ENCODE measurements around the gene NHERF2.
"Not testable (repeated sequence)": the region's sequence is repeated elsewhere in the genome, so short reads cannot be mapped to it uniquely, and the experiment has no call there.

The NHERF2 gene

GRCh38 chr16:2004795-2005517 lies 21.7 kb upstream of the NHERF2 start:
- DNase-seq (ENCODE audit: extremely low read depth in 1 of 2, low read depth in 1 of 2) = no peak

GRCh38 chr16:2005646-2006045 lies 21.1 kb upstream of the NHERF2 start:
- DNase-seq (ENCODE audit: extremely low read depth in 1 of 2, low read depth in 1 of 2) = no peak

- DNase-seq (ENCODE audit: extremely low read depth in 1 of 2, low read depth in 1 of 2) = no peak
These were observed 20.4 kb upstream of the NHERF2 start for GRCh38 chr16:2006317-2006716.

DNA sequence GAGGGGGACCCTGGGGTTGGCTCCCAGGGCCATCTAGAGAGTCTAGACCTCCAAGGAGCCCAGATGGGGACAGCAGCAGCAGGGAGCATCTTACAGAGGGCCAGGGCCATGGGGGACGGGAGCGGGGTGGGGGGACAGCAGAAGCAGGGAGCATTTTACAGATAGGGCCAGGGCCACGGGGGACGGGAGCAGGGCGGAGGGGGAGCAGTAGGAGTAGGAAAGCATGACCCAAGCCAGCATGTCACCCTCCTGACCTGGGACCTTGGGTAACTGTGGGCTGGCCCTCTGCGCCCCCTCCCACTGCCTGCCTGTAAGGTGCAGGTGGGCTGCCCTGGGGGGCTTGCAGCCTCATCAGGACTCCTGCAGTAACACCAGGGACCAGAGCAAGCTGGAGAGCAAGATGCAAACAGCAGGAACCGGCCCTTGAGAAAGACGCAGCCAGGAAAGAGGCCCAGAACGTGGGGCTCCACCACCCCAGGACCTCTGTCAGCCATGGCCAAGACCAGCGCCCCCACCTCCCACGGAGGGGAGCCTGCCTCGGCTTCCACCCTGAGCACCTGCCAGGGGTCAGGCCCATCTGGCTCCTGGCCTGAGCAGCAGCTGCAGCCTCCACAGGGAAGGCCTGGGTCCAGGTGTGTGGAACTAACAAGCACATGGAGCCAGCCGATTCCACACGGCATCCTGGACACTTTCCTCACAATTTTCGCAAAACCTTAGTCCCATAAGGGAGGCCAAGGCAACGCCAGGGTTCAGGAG lies 19.4 kb upstream of the NHERF2 start:
- no peak for DNase-seq (ENCODE audit: extremely low read depth in 1 of 2, low read depth in 1 of 2)

- DNase-seq (ENCODE audit: extremely low read depth in 1 of 2, low read depth in 1 of 2) = no peak
These were observed 18.6 kb upstream of the NHERF2 start for GRCh38 chr16:2008009-2008526.

- DNase-seq (ENCODE audit: extremely low read depth in 1 of 2, low read depth in 1 of 2) = no peak
These were observed 18.0 kb upstream of the NHERF2 start for GRCh38 chr16:2008631-2009163.

DNA sequence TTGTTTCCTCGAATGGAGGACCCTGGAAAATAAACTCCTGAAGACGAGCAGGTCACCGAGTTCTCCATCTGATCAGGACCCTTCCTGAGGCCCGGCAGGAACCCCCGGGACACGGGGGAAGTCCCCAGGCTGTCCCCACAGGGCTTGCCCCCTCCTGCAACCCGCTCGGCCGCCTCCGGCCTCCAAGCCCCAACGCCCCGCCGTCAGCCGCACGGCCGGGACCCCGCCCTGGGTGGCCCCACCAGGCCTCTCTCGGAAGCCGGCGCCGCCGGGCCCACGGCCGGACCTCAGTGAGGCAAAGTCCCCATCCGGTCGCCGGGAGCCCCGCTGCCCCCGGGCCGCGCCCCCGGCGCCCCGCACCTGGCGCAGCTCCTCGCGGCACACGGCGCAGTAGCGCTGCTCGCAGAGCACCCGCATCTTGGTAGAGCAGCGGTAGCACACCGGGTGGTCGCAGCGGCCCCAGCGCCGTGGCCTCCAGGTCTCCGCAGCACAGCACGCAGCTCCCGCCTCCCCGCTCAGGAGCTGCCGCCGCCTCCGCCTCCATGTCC lies 17.5 kb upstream of the NHERF2 start:
- no peak for DNase-seq (ENCODE audit: extremely low read depth in 1 of 2, low read depth in 1 of 2)

DNA sequence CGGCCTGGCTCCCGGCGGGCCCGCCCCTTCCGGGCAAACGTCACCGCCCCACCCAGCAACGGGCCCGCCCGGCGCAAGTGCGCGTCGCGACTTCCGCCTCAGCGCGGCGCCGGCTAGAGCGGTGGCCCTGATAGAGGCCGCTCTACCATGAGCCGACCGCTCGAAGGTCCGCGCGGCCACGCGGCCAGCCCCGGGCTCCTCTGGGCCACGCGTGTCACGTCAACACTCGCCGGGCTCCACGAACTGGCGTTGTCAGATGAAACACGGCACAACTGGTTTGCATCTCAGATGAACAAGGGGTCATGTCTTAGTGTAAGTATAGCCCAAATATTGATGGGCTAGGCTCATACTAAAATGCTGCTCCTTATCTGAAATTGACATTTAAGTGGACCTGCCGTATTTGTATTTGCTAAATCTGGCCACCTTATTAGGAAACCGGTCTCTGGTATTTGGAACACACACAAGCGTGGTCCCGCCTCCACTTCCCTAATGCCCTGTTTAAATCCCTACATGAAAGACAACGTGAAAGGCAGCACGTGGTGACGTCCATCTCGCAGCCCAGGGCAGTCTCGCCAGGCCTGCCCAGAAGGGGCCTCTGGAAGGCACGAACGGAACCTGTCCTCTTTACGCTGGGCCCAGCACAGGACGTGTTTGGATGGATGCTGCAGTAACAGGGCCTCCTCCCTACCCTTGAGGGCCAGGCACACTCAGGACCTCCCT lies 16.8 kb upstream of the NHERF2 start, which contains the start of gene ZNF598:
Gene ZNF598 (minus strand): TSS at position 31 of the 720 bp plus-strand sequence.
- DNase-seq (ENCODE audit: extremely low read depth in 1 of 2, low read depth in 1 of 2) = peak in 1 of 2 donors; percentile 69

GRCh38 chr16:2011726-2012125 lies 15.0 kb upstream of the NHERF2 start:
- DNase-seq (ENCODE audit: extremely low read depth in 1 of 2, low read depth in 1 of 2) = not testable (repeated sequence)

DNA sequence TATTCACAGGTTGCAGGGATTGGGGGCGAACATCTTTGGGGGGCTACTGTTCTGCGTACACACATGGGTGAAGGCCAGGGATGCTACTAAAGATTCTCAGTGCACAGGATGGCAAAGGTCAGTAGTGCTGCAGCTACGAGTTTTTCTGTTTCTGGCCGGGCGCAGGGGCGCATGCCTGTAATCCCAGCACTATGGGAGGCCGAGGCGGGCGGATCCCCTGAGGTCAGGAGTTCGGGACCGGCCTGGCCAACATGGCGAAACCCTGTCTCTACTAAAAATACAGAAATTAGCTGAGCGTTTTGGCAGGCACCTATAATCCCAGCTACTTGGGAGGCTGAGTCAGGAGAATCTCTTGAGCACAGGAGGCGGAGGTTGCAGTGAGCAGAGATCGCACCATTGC lies 13.2 kb upstream of the NHERF2 start:
- DNase-seq (ENCODE audit: extremely low read depth in 1 of 2, low read depth in 1 of 2) = no peak

GRCh38 chr16:2015117-2015946 lies 11.4 kb upstream of the NHERF2 start:
- no peak for DNase-seq (ENCODE audit: extremely low read depth in 1 of 2, low read depth in 1 of 2)

GRCh38 chr16:2015947-2016208 lies 10.8 kb upstream of the NHERF2 start:
- no peak for DNase-seq (ENCODE audit: extremely low read depth in 1 of 2, low read depth in 1 of 2)

- DNase-seq (ENCODE audit: extremely low read depth in 1 of 2, low read depth in 1 of 2) = no peak
These were observed 10.2 kb upstream of the NHERF2 start for GRCh38 chr16:2016407-2016922.

DNA sequence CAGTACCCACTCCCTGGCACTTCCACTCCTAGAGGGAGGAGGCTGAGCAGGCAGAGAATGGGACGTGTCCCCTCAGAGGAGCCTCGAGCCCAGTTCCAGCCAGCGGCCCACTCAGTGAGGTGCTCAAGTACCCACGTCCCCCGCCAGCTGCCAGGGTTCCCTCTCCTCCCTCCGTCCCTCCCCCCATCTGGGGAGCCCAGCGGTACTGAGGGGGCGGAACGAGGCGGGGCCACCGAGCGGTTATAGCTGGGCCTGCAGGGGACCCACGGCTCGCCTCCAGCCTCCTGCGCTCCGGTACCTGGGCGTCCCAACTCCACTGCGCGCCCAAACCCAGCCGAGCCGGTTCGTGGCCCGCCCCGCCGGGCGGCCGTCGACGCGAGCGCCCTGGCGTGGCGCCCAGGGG lies 7.2 kb upstream of the NHERF2 start, which contains the start of gene NPW:
Gene NPW (plus strand): TSS at position 268 of the 403 bp plus-strand sequence.
- DNase-seq (ENCODE audit: extremely low read depth in 1 of 2, low read depth in 1 of 2) = no peak

- no peak for DNase-seq (ENCODE audit: extremely low read depth in 1 of 2, low read depth in 1 of 2)
These were observed 6.5 kb upstream of the NHERF2 start for GRCh38 chr16:2019921-2020831.

DNA sequence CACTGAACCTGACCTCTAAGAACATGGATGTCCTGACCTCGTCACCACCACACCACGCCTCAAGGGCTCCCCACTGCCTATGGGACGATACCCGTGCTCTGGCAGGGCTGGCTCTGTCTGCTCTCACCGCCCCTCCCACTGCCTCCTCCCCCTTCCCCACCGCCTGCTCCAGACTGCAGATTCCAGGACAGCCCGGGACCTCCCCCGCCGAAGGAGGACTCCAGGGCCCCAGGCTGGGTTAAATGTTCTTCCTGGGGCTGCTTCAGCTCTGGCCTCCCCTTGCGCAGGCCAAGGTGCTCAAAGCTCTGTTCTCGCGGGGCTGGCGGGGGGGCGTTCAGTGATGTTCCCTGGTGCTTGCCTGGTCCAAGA lies 4.0 kb upstream of the NHERF2 start:
- no peak for DNase-seq (ENCODE audit: extremely low read depth in 1 of 2, low read depth in 1 of 2)

DNA sequence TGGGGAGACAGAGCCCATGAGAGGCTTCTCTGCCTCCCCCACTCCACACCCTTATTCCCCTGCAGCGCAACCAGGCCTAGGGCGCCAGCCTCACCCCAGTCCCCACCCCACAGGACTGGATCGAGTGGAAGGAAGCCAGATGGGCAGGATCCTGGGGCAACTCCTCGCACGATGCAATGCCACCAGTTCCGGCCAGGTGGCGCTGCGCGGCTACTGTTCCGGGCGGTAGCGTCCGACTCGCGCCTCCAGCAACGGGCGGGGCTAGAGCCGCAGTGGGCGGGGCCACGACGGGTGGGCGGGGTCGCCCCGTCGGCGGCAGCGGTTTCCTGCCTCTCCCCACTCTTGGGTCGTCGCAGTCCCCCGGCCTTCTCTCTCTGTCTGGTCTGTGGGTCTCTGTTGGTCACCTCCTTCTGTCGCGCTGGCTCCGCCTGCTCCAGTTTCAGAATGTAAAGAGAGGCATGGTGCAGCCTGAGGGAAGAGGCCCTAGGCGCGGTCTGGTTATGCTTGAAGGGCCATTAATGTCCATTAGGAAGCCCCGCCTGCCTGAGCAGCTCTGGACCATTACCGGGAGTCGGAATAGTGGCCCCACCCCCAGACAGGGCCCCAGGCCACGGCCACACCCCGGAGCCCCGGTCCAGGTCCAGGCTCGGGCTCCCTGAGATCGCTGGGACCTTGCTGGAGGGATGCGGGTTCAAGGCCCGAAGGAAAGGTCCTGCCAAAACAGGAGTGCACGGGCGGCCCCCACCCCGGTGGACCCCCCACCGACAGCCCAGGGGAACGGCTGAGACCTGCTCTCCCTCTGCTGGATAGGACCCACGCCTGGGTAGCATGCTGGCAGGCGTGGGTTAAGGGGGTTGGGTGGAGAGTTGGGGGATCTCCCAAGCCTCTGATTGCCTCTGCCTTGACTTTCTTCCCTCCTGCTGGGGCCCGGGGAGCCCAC lies 3.3 kb upstream of the NHERF2 start:
- peak; percentile 84 to 87 for DNase-seq (ENCODE audit: extremely low read depth in 1 of 2, low read depth in 1 of 2)

DNA sequence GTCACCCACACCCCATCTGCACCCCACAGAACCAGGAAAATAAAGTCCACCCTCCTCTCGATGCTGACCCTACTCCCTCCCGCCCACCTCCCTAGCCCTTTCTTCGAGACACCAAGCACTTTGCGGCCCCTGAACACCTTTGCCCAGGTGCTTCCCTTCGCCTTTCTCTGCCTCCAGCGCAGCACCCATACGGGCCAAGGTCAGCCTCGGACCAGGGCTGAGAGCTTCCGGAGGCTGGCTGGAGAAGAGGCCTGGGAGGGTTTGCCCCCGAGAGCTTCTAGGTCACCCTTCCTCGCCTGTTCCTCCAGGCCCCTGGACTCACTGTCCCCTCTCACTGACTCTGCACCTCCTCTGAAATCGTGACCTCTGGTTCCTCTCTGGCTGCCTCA lies 2.7 kb upstream of the NHERF2 start:
- no peak for DNase-seq (ENCODE audit: extremely low read depth in 1 of 2, low read depth in 1 of 2)
